Glomerular visceral epithelial cell (primary cell): ENCODE measurements around the gene UBALD2.
A peak's percentile ranks its signal among the peaks of the same experiment; 100 is the strongest.
"Not testable (repeated sequence)": the region's sequence is repeated elsewhere in the genome, so short reads cannot be mapped to it uniquely, and the experiment has no call there.

Experiments used
- DNase-seq: peaks from one replicate; pipeline ENCODE4 v3.0.0-alpha.2; 2016; ENCODE audit errors: extremely low spot score

The UBALD2 gene

DNA sequence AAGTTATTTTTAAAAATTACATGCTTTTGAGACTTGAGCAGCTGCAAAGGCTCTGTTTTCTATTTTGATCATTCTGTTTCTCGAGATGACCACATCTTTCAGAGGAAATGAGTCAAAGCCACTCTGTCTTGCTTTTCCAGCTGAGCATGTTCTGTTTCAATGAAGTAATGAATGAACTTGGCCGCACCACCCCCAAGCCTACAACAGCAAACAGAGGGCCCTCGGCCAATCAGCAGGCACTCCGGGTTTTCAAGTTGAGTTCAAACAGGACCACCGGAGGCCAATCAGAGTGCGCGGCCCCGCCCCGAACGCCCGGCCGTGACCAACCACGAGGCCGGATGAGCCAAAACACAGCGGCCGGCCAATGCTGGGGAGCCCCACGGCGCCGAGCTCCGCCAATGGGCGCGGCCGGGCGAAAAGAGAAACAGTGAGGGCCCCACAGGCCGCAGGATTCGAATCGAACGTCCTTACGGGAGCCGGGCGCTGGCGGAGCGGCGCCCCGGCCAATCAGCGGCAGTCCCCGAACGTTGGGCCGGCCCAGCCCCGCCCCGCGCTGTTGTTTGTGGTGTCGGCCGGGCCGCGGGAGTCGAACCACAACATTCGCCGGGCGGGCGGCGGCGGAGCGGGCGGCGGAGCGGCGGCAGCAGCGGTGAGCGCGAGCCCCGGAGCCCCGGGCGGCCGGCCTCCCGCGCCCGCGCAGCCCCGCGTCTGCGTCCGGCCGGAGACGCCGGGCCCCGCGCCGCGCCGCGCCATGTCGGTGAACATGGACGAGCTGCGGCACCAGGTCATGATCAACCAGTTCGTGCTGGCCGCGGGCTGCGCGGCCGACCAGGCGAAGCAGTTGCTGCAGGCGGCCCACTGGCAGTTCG is at the start of gene UBALD2:
Gene UBALD2 (plus strand): TSS at position 594 of the 869 bp plus-strand sequence. CDS start 158 bp downstream, at position 752.
- DNase-seq, result peak; percentile 100

DNA sequence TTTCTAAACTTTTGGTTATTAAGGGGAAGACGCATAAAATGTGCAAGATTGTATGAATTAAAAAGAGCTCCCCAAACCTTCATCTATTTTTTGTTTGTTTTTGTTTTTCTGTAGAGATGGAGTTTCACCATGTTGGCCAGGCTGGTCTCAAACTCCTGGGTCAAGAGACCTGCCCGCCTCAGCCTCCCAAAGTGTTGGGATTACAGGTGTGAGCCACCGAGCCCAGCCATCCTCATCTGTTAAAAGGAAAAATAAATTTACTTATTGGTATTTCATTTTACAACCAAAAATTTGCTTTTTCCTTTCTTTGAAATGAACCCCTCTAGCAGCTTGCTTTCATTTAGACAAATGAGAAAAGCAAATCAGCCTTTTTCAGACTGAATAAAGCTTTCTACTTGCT is 48.1 kb upstream of the UBALD2 start:
- DNase-seq, result no peak

DNA sequence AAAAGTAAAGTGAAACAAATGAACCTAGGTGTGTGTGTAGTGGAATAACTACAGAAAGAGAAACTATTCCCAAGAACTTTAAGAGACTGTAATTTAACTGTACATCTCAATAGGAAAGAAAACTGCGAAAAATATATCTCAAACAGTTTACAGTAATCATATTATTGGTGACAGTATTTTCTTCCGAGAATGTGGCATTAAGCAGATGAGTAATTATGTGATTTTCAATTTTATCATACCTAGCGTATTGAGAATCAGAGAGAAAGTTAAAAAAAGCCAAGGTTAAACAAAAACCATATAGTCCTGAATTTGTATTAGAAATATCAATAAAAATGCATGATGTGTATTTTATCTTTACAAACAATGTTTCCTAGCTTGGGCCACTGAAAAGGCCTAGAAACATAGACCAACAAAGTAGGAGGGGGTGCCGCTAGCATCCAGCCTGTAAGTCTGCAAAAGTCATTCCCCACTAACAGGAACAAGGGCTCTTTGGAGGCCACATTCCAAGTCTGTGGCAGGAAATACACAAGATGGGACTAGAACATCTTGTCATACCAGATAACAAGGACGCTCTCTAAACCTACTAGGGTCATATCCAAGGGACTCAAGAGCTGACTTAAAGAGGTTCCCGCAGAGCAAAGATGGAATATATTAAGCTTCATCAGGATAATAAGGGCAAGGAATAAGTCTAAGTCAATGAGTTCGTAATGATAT is 45.3 kb upstream of the UBALD2 start:
- DNase-seq, result no peak

DNA sequence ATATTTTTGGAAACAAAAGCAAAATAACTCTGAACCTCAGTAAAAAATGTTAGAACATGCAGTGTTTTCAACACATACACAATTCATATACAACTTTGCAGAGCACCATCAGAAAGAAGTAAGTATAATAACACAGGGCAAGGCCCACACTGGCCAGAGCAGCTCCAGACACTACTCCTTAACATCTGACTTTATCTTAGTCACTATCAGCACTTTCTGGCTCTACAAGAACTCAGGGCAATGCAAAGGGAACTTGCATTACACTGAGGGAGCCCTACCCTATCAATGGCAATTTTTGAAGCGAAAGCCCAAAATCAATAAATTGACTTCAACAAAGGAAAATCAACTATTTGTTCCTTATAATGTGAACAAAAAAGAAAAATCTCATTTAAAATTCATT is 41.3 kb upstream of the UBALD2 start:
- no peak for DNase-seq

DNA sequence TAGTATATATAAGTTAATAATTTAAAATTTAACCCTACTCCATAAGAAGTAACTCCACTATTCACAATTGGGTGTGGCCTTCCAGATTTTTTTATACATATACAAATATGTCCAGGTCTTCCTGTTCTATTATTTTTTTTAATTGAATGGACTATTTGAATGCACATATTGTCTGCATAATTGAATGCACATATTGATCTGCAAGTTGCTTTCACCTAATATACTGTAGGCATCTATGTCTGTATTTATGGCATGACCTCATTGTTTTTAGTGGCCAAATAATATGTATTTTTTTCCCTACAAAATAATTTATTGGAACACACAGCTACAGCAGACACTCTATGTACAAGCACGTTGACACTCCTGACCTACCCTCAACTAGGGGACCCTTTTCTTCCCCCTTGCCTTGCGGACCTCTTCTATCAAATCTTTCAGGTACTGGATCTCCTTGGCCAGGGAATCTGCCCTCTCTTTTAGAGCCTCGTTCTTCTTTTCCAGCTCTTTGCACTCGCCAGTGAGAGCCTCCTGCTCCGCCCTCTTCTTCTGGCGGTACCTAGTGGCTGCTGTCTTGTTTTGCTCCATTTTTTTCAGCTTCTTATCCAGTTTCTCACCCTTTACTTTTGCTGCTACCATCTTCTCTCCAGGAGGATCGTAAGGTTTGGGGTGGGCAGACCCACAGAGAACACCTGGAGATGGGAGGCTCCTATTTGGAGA is 39.6 kb upstream of the UBALD2 start:
- not testable (repeated sequence) for DNase-seq

DNA sequence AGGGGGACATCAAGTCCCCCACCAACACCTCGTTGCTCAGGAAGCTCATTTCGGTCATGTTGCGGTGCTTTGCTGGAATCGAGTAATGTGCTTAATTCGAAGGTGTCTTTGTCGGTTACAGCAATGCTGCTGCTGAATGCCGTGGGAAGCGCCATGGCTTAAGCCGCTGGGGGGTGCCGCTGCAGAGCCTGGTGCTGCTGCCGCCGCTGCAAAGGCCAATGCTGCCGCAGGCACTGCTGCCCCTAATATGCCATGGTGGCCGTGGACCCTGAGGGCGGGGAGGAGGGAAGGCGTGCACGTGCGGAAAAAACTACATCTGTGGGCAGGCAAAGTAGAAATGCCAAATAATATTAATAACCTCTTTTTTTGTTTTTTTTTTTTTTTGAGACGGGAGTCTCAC is 38.4 kb upstream of the UBALD2 start:
- DNase-seq, result not testable (repeated sequence)

DNA sequence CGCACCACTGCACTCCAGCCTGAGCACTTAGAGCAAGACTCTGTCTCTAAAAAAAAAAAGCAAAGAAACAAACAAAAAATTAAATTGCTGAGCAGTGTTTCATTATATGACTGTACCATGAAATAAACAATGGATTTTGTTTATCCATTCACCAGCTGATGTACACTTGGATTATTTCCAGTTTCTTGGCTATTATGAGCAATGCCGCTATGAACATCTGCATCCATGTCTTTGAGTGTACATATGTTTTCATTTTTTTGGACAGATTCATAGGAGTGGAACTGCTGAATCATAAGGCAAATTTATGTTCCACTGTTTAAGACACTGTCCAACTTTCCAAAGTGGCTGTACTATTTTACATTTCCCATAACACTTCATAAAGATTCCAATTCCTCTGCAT is 32.8 kb upstream of the UBALD2 start:
- no peak for DNase-seq

DNA sequence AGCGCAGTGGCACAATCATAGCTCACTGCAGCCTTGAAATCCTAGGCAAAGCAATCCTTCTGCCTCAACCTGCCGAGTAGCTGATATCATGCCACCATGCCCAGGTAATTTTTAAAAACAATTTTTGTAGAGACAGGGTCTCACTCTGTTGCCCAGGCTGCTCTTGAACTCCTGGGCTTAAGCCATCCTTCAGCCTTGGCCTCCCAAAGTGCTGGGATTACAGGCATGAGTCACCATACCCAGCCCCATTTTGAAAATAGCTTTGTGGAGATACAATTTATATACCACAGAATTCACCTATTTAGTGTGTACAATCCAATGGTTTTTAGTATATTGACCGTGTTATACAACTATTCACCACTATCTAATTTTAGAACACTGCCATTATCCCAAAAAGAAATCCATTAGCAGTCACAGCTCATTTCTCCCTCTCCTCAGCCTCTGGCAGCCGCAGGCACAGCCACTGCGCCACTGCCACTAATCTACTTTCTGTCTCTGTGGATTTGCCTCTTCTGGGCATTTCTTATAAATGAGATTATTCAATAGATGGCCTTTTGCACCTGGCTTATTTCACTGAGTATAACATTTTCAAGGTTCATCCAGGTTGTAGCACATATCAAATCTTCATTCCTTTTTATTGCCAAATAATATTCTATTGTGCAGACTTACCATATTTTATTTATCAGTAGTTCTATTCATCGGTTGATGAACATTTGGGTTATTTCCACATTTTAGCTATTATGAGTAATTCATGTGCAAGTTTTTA is 31.4 kb upstream of the UBALD2 start:
- DNase-seq, result no peak

DNA sequence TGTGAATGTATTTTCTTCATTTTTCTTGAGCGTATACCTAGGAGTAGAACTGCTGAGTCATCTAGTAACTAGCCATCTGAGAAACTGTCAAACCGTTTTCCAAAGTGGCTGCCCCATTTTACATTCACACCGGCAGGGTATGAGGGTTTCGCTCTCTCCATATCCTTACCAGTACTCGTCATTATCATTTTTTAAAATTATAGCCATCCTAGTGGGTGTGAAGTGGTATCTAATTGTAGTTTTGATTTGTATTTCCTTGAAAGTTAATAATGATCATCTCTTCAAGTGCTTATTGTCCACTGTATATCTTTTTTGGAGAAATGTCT is 30.8 kb upstream of the UBALD2 start:
- no peak for DNase-seq

DNA sequence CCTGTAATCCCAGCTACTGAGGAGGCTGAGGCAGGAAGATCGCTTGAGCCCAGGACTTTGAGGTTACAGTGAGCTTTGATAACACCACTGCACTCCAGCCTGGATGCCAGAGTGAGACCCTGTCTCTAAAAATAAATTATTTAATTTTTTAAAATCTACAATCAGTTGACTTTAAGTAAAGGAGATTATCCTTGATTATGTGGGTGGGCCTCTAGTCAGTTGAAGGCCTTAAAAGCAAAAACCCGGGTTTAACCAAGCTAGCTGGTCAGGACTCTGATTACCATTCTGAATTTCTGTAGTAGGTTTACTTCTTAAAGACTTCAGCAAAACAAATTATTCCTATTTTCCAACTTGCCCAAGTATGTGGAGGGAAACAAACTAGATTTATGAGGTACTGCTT is 29.3 kb upstream of the UBALD2 start:
- DNase-seq, result no peak

DNA sequence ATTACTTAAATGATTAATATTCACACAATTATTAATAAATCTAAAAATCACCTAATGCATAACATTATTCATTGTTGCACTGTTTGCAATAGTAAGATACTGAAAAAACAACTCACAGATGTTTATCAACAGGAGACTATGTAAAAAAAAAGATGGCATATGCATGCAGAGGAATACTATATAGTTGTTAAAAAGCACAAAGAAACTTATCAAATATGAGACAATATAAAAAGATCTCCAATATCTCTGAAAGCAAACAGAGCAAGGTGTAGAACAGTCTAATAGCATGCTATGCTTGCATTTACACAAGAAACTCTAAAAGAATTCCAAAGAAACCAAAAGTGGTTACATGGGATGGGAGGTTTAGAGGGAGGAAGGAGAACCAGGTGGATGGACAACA is 28.5 kb upstream of the UBALD2 start:
- DNase-seq, result no peak

DNA sequence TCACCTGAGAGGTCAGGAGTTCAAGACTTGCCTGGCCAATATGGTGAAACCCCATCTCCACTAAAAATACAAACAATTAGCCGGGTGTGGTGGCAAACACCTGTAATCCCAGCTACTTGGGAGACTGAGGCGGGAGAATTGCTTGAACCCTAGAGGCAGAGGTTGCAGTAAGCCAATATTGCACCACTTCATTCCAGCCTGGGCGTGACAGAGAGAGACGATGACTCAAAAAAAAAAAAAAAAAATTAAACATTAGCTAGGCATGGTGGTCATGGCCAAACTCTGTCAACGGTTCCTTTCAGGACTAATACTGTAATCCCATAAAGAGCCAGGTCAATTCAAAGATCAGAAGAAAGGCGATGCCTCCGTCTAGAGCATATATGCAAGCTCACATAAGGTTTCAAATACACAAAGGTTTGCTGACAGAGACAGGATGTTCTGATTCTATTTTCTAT is 27.3 kb upstream of the UBALD2 start:
- peak; percentile 58 for DNase-seq

DNA sequence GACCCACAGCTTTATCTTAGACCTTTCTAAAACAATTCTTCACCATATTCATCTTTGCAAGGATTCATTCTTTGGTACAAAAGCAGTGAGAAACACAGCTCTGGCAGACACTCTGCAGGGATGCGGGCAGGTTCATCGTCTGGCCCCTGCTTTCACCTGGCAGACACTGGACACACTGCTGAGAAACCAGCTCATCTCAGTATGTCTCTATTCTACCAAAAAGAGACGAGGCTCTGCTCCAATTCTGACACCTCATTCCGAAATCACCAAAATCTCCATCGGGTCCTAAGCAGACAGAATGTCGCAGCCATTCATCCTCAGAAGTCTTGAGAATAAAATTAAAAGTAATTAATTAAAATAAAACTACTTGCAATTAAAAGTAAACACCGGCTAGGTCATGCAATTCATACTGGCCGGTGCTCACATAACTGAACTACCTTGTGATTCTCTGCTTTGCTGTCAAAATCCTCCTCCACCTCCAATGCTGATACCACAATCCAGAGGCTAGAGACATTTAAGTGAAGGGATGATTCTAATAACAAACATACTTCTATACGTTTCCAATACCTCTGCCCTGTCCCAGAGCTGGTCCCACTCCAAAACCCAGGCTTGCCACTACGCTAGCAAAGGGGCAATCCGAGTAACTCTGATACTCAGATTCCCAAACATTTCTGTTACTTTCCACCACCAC is 26.2 kb upstream of the UBALD2 start:
- DNase-seq, result no peak

DNA sequence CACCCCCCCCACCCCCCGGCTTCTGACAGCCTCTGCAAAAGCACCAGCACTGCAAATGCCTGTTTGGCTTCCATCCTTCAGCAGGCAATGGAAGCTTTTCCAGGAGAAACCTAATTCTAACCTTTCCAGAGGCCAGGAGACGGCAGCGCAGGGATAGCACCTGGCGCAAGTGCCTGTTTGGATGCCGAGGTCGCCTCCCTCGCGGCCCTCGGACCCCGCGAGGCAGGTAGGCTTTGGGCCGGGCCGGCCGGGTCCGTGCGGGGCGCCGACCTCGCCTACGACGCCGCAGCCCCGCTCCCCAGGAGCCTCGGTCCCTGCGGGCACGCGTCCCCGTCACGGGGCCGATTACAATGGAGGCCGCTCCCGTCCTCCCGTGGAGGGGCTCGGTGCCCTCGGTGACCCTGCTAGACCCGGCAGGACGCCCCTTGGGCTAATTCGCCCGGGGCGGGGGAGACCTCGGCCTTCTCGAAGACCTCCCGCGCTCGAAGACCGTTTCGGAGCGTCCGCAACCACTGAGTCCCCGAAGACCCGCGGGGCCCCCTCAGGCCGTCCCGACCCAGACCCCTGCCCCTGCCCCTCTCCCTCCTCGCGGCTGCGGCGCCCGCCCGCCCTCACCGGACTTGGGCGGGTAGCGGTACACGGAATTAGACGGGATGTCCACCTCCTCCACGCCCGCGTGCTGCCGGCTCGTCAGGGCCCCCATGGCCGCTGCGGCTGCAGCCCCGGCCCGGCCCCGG is 25.4 kb upstream of the UBALD2 start:
- DNase-seq, result no peak

DNA sequence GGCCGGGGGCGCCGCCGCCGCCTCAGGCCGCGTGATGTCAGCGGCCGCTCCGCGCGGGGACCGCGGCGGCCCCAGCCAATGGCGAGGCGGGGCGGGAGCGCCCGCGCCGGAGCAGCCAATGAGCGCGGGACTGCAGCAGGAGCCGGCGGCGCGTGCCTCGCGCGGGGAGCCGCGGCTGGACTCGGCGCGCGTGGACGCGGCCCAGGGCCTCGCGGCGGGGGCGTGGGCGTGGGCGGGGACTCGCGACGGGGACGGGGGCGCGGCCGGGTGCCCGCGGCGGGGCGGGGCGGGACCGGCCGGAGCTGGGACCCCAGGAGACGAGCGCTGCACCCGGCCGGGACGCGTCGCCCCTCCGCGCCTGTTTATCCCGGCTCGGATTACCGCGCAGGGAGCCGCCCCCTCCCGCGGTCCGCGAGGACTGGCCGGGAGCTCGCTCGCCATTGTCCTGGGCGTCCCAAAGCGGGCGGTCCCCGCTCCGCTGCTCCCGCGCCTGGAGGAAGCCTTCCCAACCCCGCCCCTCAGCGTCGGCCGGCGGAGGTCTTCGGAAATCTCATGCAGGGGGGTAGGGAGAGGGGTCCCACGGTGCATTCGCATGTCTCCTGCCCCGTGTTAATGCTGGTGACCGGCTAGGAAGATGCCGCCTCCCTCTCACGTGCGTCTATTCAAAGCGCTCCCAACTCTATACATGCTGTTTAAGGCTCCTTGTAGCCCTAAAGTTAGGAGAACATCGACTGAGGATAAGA is 24.5 kb upstream of the UBALD2 start, which contains the start of gene RNF157:
Gene RNF157 (minus strand): TSS at position 33 of the 743 bp plus-strand sequence. CDS start 253 bp downstream, outside the sequence.
- peak; percentile 63 for DNase-seq

DNA sequence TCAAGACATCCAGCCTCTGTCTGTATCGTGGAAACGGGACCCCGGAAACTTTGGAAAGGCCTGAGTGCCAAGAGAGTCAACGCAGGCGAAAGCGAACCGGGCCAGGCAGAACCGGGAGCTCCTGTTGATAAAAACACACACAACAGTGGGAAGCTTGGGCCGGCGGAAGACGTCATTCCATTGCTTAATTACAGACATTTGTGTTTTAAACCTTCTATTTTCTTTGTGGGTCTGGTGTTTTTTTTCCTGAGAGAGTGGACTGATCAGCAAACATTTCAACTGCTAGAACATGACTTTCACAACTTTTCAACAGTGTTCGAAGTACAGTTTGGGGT is 24.0 kb upstream of the UBALD2 start:
- no peak for DNase-seq

DNA sequence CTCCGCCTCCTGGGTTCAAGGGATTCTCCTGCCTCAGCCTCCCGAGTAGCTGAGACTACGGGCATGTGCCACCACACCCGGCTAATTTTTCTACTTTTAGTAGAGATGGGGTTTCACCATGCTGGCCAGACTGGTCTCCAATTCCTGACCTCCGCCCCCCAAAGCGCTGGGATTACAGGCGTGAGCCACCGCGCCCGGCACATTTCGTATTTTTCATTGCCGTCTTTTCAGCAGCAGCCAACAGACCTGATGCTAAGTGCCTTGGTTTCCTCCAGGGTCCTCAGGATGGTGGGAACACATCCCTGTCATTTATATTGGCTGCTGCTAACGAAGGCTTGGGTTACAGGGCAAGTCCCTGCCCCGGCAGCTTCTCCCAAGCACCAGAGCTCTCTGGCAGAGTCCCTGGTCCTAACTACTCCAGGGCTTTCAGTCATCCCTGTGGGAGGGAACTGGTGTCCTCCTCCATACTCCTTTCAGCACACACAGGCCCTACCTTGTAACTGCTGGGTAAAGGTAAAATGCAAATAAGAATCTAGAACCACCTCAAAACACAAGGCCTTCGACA is 23.4 kb upstream of the UBALD2 start:
- DNase-seq, result no peak

DNA sequence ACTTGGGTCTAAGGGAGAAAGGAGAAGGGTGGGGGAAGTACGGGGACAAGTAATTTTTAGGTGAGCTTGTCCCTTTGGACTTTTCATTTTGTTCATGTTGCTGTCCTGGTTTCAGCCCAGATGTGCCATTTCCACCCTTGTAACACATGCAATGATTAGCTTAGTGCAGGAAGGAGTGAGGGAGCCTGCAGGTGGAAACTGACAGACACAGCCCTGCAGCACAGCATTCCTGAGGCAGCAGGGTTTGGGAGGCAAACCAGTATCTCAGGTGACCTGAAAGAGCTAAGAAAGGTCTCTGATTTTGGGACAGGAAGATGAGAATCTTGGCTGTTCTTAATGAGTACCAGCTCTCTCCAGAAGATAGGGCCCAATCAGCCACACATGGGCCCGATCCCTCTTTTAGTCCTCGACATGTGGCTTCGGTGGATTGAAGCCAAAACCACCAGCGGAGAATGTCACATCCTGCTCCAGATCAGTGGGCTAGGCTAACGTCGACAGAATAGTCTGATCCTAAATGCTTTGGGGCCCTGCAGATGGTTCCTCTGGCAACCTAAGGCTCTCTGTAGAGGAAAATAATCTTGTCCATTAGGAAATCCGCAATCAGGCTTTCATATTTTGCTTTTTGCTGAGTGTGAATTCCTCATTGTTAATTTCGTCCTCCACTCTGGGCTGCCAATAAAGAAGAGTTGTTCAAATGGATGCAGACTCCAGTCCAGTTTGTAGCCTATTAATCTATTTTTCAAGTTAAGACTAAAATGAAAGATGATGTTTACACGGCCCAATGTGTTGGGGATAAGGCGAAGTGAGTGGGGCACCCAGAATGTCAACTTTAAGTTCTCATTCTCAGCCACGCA is 21.1 kb upstream of the UBALD2 start:
- no peak for DNase-seq
